ENCODE measurements around the gene TFR2. TPM values are rescaled to one million over a fixed set of nuclear protein-coding genes. Genes with fewer than 3 reads are reported as not detected.
A peak's percentile ranks its signal among the peaks of the same experiment; 100 is the strongest.

The TFR2 gene
- total RNA-seq, 1 experiment from 2014 or later = 6.2 TPM

DNA sequence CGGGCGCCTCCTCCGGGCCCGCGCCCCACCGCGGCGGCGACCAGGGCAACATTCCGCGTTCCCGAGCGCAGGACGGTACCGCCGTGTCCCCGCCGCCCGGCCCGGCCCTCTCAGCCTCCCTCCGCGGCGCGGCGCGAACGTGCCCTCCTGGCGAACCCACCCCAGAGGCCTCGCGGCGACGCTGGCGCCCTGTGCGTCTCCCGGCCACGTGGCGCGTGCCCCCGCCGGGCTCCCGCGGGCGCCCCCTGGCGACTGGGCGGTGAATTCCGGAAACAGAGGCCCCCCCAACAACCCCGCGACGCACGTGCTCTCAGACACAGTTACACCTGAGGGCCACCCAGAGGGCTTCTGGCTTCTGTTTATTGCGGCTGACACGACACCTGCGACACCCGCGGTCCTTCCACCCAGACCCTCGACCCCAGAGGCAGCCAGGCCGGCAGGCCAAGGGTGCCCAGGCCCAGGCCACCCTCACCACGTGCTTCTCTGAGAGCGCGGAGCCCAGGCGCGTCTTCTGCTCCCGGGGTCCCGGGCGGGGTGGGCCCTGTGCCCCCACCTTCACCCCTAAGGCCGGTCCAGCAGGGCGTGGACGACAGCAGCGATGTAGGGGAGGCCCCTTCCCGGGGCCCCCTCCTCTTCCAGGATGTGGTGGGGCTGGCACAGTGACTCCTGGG, 67.5 kb downstream of the TFR2 start, which contains the start of gene SAP25:
Gene SAP25, minus strand, starts transcription at position 210 of the 671 bp plus-strand sequence. Its CDS starts 158 bp downstream, at position 52.
- intact Hi-C loops (cut with micrococcal nuclease; ENCODE audit: unreplicated experiment) = no loop called here
- Histone ChIP-seq H3K27ac (no peak within 1 kb of the TSS), H3K27me3 (ENCODE audit: insufficient read depth, low read depth) (no peaks in the 10 kb centered on the region), H3F3A (ENCODE audit: insufficient read depth, low read depth) (peaks cover 6% of the 10 kb centered on the region; the same call in 1 of the 2 replicates), H3K36me3 (ENCODE audit: low read depth) (no peaks in the 10 kb centered on the region), H3K4me1 (replicated peaks; ENCODE audit: insufficient read depth) (no peaks in the 10 kb centered on the region), H3K9me2 (ENCODE audit: insufficient read depth) (no peaks in the 10 kb centered on the region), H2AFZ (no peak within 1 kb of the TSS), H3K9me3 (ENCODE audit: insufficient read depth, low read depth) (no peaks in the 10 kb centered on the region), H3K4me3 (no peak within 1 kb of the TSS), H4K20me1 (ENCODE audit: insufficient read depth) (no peaks in the 10 kb centered on the region), H3K79me2 (ENCODE audit: low read depth) (no peaks in the 10 kb centered on the region), H3K4me2 (no peak within 1 kb of the TSS)
- TF ChIP-seq EZH2 (IDR thresholded peaks at IDR 0.05; ENCODE audit: low read depth) = no peak
- TF ChIP-seq, protein P1, sequence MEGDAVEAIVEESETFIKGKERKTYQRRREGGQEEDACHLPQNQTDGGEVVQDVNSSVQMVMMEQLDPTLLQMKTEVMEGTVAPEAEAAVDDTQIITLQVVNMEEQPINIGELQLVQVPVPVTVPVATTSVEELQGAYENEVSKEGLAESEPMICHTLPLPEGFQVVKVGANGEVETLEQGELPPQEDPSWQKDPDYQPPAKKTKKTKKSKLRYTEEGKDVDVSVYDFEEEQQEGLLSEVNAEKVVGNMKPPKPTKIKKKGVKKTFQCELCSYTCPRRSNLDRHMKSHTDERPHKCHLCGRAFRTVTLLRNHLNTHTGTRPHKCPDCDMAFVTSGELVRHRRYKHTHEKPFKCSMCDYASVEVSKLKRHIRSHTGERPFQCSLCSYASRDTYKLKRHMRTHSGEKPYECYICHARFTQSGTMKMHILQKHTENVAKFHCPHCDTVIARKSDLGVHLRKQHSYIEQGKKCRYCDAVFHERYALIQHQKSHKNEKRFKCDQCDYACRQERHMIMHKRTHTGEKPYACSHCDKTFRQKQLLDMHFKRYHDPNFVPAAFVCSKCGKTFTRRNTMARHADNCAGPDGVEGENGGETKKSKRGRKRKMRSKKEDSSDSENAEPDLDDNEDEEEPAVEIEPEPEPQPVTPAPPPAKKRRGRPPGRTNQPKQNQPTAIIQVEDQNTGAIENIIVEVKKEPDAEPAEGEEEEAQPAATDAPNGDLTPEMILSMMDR (conservative IDR thresholded peaks at IDR 0.05) = no peak
- peak in 1 of 2 experiments; percentile 19 for DNase-seq
- ChIA-PET POLR2A (ENCODE audit: unreplicated experiment) (no interaction called here), CTCF (interaction anchor here (0.6 kb wide), 1 partner anchor 87 kb away, joined by 3 read pairs; no protein-coding TSS in a partner anchor)
- no TSS peak for BruUV-seq (replicated peaks)

DNA sequence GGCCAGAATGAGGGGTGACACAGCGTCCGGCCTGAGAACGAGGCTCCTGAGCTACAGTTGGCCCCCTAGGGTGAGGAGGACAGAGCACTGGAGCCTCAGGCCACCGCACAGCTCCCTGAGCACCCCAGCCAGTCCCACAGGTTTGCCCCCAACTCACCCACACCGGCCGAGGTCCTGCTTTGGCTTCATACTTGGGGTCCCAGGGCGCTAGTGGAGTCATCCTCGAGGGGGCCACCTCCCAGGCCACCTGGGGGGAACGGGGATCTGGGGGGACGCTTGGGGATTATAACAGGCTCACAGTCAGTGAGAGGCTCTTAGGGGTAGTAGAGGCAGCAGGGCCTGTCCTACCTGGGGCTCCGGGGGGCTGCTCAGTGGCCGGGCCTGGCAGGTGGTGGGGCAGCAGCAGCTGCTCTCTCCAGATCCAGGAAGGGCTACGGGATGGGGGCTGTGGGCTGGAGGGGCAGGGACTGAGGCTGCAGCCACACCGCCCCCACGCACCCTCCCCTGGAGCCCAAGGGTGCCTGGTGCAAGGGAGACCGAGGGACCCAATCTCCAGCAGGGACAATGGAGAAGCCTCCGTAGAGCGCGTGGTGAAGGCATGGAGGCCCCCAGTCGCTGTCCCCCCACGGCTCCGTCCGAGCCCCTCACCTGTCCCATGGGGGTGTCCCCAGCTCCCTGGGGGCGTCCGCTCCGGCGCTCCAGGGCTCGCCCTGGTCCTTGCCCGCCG, 68.2 kb downstream of the TFR2 start:
- Histone ChIP-seq H3K9me2 (ENCODE audit: insufficient read depth) (no peaks in the 10 kb centered on the region), H3K4me3 (no peak overlapping the region), H4K20me1 (ENCODE audit: insufficient read depth) (no peaks in the 10 kb centered on the region), H3K4me1 (replicated peaks; ENCODE audit: insufficient read depth) (no peaks in the 10 kb centered on the region), H3K4me2 (no peak overlapping the region), H3K9me3 (ENCODE audit: insufficient read depth, low read depth) (no peaks in the 10 kb centered on the region), H3K36me3 (ENCODE audit: low read depth) (no peaks in the 10 kb centered on the region), H3K27ac (no peak overlapping the region), H2AFZ (no peak overlapping the region), H3F3A (ENCODE audit: insufficient read depth, low read depth) (peaks cover 6% of the 10 kb centered on the region; the same call in 1 of the 2 replicates), H3K79me2 (ENCODE audit: low read depth) (no peaks in the 10 kb centered on the region), H3K27me3 (ENCODE audit: insufficient read depth, low read depth) (no peaks in the 10 kb centered on the region)
- intact Hi-C loops (cut with micrococcal nuclease; ENCODE audit: unreplicated experiment) = no loop called here
- DNase-seq = peak in 1 of 2 experiments; percentile 17
- CTCF ChIA-PET = no interaction called here
- BruUV-seq (replicated peaks) = no TSS peak
- no peak for TF ChIP-seq EZH2 (IDR thresholded peaks at IDR 0.05; ENCODE audit: low read depth)
- TF ChIP-seq, protein P1 (conservative IDR thresholded peaks at IDR 0.05) = no peak
- POLR2A ChIA-PET (ENCODE audit: unreplicated experiment) = no interaction called here

DNA sequence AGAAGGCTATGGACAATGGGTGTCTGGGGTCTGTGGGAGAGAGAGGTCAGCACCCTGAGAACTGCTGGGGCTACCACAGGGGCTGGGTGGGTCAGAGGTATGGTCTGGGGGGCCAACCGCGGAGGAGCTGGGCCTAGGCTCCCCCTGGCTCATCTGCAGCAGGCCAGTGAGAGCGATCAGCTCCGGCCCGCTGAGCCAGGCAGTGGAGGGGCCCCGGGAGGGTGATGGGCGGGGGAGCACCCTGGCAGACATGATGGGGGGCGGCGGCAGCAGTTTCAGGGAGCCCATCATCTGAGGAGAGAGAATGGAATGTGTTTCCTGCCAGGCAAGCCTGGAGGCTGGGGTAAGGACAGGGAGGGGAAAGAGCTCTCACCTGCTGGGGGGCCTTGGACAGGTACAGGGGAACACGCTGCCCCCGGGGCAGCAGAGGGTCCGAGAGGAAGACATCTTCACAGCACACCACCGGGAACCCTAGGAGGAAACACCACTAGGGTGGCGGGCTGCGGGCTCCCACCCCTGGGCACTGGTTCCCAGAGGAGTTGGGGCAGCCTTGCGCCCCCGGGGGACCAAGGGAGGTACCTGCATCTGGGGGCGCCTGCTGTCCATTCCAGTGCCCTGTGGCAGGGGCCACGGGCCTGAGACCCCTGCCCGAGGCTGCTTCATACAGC, 68.9 kb downstream of the TFR2 start:
- H3K9me2 ChIP-seq (ENCODE audit: insufficient read depth) = no peaks in the 10 kb centered on the region
- no peaks in the 10 kb centered on the region for H3K79me2 ChIP-seq (ENCODE audit: low read depth)
- no peak overlapping the region for H3K27ac ChIP-seq
- no peaks in the 10 kb centered on the region for H3K36me3 ChIP-seq (ENCODE audit: low read depth)
- BruUV-seq (replicated peaks) = no TSS peak
- H4K20me1 ChIP-seq (ENCODE audit: insufficient read depth) = no peaks in the 10 kb centered on the region
- intact Hi-C loops (cut with micrococcal nuclease; ENCODE audit: unreplicated experiment) = no loop called here
- peaks cover 6% of the 10 kb centered on the region for H3F3A ChIP-seq (ENCODE audit: insufficient read depth, low read depth)
- ChIA-PET CTCF (no interaction called here), POLR2A (ENCODE audit: unreplicated experiment) (no interaction called here)
- no peak overlapping the region for H3K4me2 ChIP-seq
- TF ChIP-seq EZH2 (IDR thresholded peaks at IDR 0.05; ENCODE audit: low read depth) = no peak
- TF ChIP-seq, protein P1 (conservative IDR thresholded peaks at IDR 0.05) = no peak
- no peaks in the 10 kb centered on the region for H3K9me3 ChIP-seq (ENCODE audit: insufficient read depth, low read depth)
- no peak overlapping the region for H3K4me3 ChIP-seq
- no peak for DNase-seq
- no peaks in the 10 kb centered on the region for H3K27me3 ChIP-seq (ENCODE audit: insufficient read depth, low read depth)
- no peaks in the 10 kb centered on the region for H3K4me1 ChIP-seq (replicated peaks; ENCODE audit: insufficient read depth)
- H2AFZ ChIP-seq = no peak overlapping the region
